HUDEP-2 (cell line): ENCODE measurements around the gene PSMG1.

Experiments
- DNase-seq, 76 experiments: peaks; one replicate each; lab custom pipeline; 2025; ENCODE audit not compliant: unreplicated experiment in 76 of 76; lab: John Stamatoyannopoulos, UW

PSMG1 gene

DNA sequence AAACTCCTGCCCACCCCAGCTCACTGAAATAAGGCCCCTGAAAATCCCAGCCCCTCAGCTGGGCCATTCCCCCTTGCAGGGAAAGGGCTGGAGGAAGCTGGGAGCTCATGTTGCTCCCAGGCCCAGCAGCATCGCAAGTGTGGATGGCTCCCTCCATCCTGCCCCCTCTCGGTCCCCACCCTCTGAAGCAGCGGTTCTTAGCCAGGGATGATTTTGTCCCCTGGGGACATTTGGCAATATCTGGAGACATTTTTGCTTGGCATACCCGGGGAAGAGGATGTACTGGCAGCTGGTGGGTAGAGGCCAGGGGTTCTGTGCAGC lies 56.8 kb downstream of the PSMG1 start:
- no peak for DNase-seq

DNA sequence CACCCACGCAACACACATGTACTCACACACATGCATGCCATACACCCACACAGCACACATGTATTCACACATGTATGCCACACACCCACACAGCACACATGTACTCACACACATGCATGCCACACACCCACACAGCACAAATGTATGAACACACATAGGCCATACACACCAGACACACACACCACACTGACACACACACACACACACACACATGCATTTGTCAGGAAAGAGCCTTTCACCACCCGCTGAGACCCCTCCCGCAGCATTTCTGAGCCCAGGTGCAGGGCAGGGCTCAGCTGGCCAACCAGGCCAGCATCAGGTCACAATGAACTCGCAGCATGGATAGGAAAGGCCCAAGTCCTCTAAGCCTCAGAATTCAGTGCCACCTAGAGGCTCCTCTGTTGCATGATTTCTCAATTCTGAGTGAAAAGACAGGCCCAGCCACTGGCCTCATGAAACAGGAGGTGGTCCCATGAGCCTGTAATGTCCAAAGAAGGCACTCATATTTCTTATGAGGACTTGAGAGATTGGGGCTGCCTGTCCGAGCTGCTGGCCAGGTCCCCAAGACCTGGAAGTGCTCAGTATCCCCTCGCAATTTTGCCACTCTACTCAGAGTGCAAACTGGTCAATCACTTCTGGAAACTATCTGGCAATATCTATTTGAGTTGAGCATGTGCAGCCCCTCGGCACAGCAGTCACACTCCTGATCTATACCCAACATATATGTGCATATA lies 57.3 kb downstream of the PSMG1 start:
- DNase-seq = peak in 49 of 76 experiments; percentile 9 to 75 (median 36)
